Activated CD4-positive, alpha-beta T cell treated with anti-CD3 and anti-CD28 coated beads for 1 hour (primary cell): ENCODE results near the gene WDR86.

Source experiments
- DNase-seq: peaks from one replicate; pipeline ENCODE4 v3.0.0-alpha.2; 2020

WDR86 gene

DNA sequence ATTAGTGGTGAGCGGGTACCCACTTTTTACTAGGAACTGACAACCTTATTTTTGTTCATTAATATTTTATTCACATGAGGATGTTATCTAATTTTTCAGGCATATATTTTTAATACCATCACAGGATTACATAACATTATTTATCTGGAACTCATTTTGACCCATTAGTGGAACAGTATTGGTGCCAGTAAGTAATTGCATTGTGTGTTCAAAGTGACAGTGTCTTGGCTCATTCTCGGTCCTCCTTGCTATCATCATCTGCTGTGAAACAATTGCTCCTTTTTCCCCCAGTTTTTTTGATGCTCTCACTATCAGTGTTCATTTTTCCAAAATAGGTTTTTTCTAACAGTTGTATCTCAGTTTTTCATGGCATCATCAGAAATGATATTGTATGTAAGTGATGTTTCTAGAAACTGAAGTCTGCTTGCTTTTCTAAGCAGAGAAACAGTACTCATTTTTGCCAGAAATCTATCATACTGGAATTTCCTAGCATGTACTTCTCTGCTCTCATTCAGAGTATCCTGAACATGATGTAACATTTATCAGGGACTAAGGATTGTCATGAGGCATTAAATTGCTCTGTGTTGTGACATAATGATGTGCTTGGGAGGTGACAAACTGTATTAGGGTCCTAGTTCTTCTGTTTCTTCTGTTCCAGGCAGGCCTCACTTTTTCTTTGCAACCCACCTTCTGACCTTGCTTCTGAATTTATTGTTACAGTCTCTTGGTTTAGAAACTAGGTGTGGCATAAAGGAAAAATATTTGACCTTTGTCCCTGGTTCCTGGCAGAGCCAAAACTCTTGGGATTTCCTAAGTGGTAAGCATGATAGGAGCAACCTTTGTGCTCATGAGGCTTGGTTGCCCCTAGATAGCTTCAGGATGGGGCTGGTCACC, 64.0 kb downstream of the WDR86 start:
- DNase-seq, result no peak

DNA sequence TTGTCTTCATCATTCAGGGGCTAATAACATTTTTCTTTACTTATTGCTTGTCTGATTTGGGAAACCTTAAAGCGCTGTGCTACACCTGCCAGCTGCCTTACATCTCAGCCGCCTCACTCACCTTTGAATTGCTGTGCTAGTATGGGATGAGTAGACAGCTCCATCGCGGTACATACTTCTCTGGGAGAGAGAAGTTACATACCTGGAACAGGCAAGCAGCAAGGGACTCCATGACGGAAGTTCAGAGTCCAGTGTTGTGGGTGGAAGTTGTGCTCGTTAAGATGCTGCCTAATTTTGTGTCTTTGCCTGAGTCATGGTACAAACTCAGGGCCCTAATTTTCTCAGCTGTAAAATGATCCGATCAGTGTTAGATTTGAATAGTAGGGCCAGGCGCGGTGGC, 66.3 kb downstream of the WDR86 start:
- DNase-seq, result no peak

DNA sequence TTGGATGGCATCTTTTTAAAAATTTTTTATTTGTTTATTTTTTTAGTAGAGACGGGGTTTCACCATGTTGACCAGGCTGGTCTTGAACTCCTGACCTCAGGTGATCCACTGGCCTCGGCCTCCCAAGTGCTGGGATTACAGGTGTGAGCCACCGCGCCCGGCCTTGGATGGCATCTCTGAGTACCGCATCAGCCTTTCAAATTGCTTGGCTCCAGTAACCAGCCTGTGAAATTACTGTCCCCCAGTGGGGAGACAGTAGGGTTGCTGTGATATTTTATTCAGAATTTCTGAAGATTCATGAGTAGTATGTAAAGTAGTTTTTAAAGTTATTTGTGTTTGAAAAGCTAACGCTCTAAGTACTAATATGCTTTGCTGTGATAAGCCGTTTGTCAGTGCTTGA, 67.0 kb downstream of the WDR86 start:
- DNase-seq, result no peak

DNA sequence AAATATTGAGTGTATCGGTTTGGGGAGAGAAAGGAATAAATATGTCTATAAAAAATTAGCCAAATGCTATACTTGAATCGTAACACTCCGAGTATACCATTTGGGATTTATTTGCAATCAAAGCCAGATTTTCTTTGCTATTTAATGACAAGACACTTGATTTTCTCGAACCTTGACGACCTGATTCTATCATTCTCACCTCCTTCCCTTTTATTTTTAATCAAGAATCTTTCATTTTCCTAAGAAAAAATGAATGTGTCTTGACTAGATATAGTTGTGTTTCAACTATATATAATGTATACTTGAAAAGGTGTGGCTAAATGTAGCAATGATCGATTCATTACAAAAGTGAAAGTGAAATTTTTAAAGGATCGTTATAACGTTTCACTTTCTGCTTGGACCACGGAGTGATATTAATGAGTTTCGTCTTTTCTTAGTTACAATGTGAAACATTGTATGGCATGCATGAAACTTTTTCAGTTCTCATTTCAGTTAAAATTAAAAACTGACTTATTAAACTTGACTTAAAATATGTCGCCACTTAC, 67.7 kb downstream of the WDR86 start:
- DNase-seq, result no peak

DNA sequence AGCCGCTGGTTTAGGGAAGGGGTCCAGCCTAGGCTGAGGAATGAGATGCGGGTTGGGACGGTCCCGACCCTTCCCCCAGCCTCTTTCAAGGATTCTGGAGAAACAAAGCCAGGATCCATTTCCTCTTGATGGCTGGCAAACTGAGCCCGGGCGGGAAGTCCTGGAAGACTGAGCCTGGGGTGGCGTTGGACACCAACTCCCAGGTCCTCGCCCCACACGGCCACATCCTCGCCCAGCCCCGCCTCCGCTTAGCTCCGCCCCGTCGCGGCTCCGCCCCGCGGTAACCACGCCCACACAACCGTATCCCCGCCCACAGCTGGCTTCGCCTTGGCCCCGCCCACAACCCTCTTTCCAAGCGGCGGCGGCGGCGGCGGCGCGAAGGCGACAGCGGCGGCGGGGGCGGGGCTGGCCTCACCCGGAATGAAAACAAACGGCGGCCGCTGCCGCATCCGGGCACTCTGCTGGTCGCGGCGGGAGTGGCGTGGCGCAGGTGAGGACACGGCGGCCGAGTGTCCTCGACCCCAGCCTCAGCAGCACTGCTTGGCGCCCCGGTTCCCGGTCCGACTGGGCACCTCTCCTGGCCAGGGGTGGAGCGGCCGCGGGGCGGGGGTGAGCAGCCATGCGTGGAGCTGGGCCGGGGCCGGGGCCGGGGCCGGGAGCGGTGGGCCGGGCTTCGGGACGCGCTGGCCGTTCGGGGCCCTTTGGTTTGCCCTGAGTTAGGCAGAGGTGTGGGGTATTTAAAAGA, 68.3 kb downstream of the WDR86 start, which contains the start of gene NUB1:
TSS of gene NUB1 (plus strand) at position 456 of the 745 bp plus-strand sequence. CDS start 3,538 bp downstream, outside the sequence.
- peak; percentile 90 for DNase-seq

DNA sequence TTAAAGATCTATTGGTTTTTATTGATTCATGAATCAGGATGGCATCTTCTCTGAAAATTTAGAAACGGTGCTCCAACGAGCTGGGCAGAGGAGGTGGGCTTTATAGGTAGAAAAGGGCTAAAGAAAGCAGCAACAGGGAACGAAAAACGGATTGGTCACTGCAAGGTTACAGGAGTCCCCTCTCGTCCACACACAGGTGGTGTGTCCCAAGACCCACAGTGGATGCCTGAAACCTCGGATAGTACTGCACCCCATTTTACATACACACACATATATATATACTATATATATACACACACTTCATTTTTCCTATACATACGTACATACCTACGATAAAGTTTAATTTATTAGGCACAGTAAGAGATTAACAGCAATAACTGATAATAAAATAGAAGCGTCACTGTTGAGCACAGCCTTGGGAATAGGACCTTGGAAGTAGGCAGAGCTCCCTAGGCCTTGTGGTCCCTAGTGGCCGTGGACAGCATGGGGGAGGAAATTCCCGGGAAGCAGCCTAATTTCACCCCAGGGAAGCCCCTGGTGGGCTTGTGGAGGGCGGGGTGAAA, 69.0 kb downstream of the WDR86 start:
- DNase-seq, result no peak

DNA sequence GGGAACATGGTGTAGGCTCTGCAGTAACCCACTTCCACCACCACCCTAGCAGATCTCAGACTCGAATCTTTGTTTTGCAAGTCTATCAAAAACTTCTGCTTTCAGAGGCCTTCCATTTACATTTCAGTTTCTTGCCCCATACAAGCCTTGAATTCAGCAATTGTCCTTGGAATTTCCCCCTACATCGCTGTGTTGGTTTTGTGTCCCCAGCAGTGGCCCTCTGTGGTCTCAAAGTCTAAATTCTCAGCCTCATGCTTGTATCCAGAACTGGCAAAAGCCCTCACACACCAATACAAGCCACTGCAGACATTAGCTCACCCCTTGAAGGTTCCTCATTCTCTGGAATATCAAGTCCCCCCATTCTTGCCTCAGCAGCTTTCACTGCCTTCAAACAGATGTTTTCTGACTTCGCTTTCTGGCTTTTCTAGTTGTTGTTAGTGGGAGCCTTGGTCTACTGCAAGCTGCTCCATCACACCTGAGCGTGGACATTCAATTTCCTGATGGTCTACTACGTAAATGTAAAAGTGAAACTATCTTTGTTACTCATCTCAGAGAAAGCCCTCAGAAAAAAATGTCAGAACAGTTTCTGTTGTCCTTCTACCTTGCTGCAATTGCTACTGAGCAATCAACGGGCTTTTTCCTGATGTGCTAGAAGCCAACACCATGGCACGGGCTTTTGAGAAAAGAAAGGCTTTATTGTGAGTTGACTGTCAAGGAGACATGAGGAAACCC, 70.0 kb downstream of the WDR86 start:
- DNase-seq, result no peak

DNA sequence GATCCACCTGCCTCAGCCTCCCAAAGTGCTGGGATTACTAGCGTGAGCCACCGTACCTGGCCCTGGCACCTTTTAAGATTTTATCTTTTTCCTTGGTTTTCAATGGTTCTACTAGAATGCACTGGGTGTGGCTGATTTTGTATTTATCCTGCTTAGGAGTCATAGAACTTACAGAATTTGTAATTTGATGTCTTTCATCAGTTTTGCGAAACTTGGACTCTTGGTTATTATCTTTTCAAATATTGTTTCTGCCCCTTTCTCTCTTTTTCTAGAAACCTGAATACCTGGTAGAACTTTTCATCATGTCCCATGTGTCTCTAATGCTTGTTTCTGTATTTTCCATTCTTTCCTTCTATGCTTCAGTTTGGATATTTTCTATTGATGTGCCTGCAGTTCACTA, 71.0 kb downstream of the WDR86 start:
- no peak for DNase-seq

DNA sequence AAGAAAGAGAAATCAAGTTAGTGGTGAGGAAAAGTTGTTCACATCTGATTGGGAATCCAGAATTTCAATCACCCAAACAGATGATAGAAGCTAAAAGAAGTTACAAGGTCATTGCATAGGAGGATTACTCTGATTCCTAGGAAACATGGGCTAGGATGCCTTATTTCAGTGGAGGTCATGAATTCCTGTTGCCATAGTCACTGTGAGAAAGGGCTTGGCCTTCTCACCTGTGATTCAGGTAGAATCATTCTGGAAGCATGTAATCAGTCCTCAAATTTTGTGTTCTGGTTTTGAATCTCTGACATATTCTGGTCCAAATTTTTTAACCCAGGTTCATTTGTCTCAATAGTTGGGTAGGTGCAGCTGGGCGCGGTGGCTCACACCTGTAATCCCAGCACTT, 72.5 kb downstream of the WDR86 start:
- no peak for DNase-seq

DNA sequence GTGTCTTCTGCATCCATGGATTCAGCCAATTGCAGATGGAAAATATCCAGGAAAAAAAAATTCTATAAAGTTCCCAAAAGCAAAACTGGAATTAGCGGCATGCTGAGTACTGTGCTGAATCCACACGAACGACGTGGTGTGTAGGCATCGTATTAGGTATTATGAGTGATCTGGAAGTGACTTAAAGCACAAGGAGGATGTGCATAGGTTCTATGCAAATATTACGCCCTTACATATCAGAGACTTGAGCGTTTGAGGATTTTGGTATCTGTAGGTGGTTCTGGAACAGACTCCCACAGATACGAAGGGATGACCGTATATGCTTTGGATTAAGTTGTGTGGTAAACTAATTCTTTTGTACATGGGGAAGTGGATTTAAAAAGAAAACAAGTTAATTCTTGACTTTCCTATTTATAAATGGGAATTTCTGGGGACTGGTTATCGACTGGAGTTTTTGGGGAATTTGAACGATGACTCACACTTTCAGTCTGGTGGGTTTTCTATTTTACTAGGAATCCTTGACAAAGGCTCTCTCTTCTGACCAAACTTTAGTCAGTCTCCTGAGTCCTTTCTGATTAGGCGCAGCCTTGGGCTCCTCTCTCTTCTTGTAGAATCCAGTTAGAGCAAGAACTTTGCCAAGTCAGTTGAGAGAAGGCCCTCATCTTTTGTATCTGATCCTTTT, 73.7 kb downstream of the WDR86 start:
- no peak for DNase-seq

DNA sequence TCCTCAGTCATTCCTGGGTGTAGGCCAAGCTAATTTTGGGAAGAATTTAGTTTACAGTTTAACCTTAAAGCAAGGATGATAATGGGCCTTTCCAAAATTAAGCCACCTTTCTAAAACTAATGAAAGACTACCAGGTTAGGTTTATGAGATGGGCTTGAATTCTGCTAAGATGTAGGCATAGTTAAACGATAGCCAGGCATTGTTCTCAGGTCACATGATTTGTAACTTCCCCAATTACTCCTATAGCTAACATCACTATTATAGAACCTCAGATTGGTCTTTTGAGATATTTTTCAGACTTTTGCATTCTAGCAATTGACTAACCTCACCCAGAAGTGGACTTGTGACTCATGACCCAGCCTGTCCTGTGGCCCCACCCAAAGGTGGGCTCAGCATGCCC, 75.2 kb downstream of the WDR86 start:
- no peak for DNase-seq
